GM19193 (cell line): ENCODE results near the gene CYGB.

Experiments
- POLR2A ChIP-seq: IDR thresholded peaks from 4 replicates; pipeline ENCODE4 v1.6.1; 2011; ENCODE audit not compliant: insufficient read depth, insufficient read length; ENCODE audit errors: extremely low read depth

Gene CYGB

DNA sequence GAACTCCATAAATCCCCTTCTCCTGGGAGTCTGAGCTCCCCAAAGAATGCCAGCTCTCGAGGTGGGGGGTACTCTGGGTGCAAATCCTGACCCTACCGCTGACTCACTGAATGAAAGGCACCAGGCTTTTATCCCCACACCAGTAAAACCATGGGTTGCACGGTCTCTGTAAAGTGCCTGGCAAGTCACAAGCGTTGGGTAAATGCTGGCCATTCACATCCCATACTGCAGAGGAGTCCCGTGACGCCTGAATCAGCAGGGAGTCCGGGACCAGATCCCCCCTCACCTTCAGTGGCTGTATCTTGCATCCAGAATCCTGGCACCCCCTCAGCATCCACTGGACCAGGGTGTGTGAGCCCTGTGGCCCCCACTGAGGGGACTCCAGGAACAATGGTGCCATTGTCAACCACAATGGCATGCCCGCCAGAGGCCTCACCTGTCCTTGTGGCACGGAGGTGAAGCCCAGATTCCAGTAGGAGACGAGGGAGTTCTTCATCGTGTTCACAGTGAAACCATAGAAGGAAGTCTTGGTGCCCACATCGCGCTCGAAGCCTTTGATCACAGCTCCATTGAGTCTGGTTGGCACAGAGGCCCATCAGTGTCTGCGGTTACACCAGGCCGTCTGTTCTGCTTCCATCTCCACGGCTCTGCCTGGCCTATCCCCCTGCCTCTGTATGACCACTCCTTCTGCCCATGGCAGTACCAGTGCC lies 34.8 kb upstream of the CYGB start:
- no peak for TF ChIP-seq POLR2A

DNA sequence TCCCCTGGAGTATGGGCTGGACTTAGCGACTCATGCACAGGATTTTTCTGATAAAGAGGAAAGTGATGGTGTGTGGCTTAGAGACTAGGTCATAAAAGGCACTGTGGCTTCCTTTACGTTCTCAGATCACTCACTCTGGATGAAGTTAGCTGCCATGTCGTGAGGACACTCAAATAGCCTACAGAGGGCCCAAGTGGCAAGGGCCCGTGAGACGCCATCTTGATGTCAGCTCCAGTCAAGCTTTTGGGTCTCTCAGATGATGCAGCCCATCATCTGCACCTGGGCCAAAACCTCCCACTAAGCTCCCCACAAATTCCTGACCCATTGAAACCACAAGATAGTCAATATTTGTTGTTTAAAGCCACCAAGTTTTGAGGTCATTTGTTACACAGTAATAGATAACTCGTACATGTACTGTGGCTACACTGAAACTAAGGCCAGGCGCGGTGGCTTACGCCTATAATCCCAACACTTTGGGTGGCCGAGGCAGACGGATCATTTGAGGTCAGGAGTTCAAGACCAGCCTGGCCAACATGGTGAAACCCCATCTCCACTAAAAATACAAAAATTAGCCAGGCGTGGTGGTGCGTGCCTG lies 33.5 kb upstream of the CYGB start:
- TF ChIP-seq POLR2A, result no peak

GRCh38 chr17:76570457-76570856 lies 32.9 kb upstream of the CYGB start:
- no peak for TF ChIP-seq POLR2A

DNA sequence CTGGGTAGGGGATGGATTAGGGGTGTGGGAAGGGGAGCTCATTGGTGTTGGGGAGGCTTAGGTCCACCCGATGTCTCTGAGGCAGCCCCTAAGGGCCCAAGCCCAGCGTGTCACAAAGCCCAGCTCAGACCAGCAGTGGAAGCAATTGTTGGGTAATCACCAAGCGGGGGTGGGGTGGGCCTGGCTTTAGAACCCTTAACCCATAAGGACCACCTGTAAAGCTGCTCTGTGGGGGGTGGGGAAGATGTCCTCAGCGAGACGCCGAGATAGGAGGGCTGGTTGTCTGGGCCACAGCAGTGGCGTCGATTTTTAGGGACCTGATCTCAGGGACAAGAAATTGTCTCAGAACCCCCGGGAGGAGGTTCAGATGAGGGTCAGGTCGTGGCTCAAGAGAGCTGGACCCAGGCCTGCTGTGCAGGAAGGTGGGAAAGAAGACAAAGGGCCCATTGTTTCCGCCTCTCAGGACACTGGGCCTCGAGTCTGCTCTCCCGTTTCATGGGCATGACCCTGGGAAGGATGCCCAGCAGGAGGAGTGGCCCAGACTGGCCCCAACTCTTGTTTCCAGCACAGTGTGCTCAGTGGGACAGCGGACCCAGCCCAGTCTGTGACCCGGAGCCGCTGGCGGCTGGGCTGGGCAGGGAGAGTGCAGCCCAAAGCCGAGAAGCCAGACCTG lies 32.2 kb upstream of the CYGB start:
- no peak for TF ChIP-seq POLR2A

DNA sequence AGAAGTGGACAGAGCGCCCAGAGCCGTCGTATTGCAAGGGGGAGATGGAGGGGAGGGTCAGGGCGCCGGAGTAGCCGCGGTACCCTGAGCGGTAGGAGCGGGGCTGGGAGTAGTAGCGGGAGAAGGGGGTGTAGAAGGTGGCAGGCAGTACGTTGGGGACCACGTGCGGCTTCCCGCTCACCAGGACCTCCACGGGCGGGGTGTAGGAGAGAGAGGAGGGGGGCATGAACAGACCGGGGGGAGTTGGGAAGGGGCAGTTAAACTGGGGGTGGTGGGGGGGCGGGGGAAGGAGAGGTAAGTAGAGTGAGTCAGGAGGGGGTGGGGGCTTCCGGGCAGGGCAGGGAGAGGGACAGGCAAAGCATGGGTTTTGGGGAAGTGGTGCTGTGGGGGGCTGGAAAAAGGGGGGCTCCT lies 31.3 kb upstream of the CYGB start:
- no peak for TF ChIP-seq POLR2A

DNA sequence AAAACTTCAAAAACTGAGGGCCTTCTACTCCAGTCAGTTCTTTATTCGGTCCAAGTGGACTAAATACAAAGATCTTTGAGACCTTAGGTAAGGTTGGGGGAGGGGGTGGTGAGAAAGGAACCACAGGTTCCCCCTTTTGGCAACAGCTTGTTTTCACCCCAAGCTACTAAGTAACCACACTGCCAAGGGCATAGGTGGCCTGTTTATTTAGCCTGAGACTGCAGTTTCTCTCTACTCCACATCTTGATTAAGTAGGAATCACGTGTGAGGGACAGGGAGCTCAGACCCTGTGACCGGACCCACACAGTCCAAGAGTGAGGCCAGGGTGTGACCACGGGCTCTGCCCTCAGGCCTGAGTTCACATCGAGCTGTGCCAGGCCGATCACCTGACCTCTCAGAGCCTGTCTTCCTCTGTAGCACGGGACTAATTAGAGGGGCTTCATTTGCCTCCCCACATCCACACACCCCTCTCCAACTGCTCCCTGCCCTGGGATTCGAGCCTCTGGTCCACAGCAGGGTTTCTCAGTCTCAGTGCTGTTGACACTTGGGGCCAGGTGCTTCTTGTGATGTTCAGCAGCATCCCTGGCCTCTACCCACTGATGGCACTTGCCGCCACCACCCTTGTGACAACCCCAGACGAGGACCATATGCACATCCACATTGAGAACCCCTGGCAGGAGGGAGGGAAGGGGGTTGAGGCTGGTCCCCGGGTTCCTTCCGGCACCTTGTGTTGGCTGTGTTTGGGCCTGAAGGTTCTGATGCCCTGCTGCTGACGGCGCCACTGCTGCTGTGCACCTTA lies 30.3 kb upstream of the CYGB start:
- peak; percentile 24 for TF ChIP-seq POLR2A

- TF ChIP-seq POLR2A, result no peak
Observed at GRCh38 chr17:76566988-76567431, 29.5 kb upstream of the CYGB start.

GRCh38 chr17:76566613-76566943 lies 29.1 kb upstream of the CYGB start:
- no peak for TF ChIP-seq POLR2A

- TF ChIP-seq POLR2A, result no peak
Observed at GRCh38 chr17:76565728-76566612, 28.5 kb upstream of the CYGB start.

DNA sequence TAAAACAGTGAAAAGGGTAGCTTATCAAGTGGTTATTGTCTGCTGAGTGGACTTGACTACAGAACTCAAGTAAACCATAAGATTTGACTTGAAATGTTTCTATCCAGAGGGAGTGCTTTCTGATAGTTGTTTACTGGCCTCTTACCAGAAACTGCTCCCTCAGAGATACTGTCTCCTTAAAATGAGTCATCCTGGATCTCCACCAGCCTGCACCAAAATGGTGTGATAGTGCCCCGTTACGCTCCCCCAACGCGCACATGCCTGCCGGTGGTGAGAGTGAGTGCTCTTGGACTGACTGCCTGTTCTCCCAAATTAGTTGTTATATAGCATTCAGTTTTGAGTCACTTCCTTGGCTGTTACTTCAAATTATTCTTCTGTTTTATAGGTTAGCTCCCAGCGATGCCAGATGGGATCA lies 25.2 kb upstream of the CYGB start:
- TF ChIP-seq POLR2A, result no peak

GRCh38 chr17:76561799-76562268 lies 24.3 kb upstream of the CYGB start:
- TF ChIP-seq POLR2A, result no peak

DNA sequence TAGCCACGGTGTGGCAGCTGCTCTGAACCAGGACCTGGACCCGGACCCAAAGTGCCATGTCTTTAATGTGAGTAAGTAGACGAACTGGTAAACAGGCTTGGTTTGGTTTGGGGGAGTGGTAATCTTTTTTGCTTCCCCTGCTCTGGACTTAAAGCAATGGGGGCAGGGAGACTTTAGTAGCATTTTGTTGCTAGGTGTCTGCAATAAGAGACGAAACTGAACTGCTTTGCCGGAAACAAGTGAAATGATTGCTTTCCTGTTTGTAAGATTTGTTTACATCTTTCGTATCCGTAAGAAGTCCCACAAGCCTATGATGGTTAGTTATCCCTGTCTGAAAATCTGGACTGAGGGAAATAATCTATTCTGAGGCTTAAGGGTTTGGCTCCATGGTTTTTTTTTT lies 23.8 kb upstream of the CYGB start:
- TF ChIP-seq POLR2A, result no peak

DNA sequence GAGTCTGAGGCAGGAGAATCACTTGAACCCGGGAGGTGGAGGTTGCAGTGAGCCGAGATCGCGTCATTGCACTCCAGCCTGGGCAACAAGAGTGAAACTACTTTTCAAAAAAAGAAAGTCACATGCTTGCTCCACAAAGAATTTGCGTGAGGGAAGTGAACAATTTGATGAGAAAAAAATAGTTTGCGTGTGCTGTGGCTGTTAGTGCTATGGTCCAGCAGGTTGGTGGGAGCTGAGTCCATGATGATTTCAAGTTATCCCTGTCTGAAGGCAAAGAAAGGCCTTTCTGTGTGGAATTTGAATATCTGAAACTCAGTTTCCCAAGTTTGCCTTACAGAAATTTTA lies 23.3 kb upstream of the CYGB start:
- no peak for TF ChIP-seq POLR2A
